ENCODE data around the gene EIF3L. TPM values are rescaled to one million over a fixed set of nuclear protein-coding genes. Genes with fewer than 3 reads are reported as not detected.

Gene EIF3L
- total and polyA plus RNA-seq, 2 experiments from 2014 or later, result 206 to 346 TPM

GRCh38 chr22:37809672-37810333 lies 39.4 kb upstream of the EIF3L start:
- peaks cover 14% of the 10 kb centered on the region for H3F3A ChIP-seq (ENCODE audit: insufficient read depth)
- H3K36me3 ChIP-seq (ENCODE audit: low read depth), result no peaks in the 10 kb centered on the region
- H3K27ac ChIP-seq, result no peak overlapping the region
- H4K20me1 ChIP-seq (ENCODE audit: insufficient read depth), result no peaks in the 10 kb centered on the region
- WGBS, 2 experiments (ENCODE audit: low coverage in 1 of 2, low lambda C conversion rate in 2 of 2, missing lambda C conversion rate in 2 of 2), result 75 to 77% methylated on average over 5 of the region's 5 CpGs
- peaks cover 20% of the 10 kb centered on the region; the same call in 1 of the 2 replicates for H3K79me2 ChIP-seq (ENCODE audit: insufficient read depth)
- no peak for TF ChIP-seq EZH2phosphoT487 (IDR thresholded peaks at IDR 0.05; ENCODE audit: insufficient read depth, low read depth)
- TF ChIP-seq EZH2 (IDR thresholded peaks at IDR 0.05; ENCODE audit: insufficient read depth, poor library complexity, severe bottlenecking), result no peak
- no peak overlapping the region for H3K4me3 ChIP-seq
- H3K9me3 ChIP-seq (ENCODE audit: low read depth), result no peaks in the 10 kb centered on the region
- H3K9ac ChIP-seq, result no peak overlapping the region
- no peak for DNase-seq
- no peaks in the 10 kb centered on the region for H3K27me3 ChIP-seq (replicated peaks; ENCODE audit: insufficient read depth)
- H2AFZ ChIP-seq, result no peak overlapping the region
- in situ Hi-C loops (cut with MboI), result no loop called here
- H3K4me2 ChIP-seq (ENCODE audit: unreplicated experiment), result no peak overlapping the region
- H3K4me1 ChIP-seq (ENCODE audit: insufficient read depth), result peaks cover 11% of the 10 kb centered on the region
- no peaks in the 10 kb centered on the region for H3K9me2 ChIP-seq (ENCODE audit: insufficient read depth)

- H2AFZ ChIP-seq, result no peak overlapping the region
- no peaks in the 10 kb centered on the region for H3K9me3 ChIP-seq (ENCODE audit: low read depth)
- H4K20me1 ChIP-seq (ENCODE audit: insufficient read depth), result no peaks in the 10 kb centered on the region
- H3K36me3 ChIP-seq (ENCODE audit: low read depth), result no peaks in the 10 kb centered on the region
- H3F3A ChIP-seq (ENCODE audit: insufficient read depth), result peaks cover under 1% of the 10 kb centered on the region; the same call in 1 of the 2 replicates
- H3K9me2 ChIP-seq (ENCODE audit: insufficient read depth), result no peaks in the 10 kb centered on the region
- no peak overlapping the region for H3K27ac ChIP-seq
- no peaks in the 10 kb centered on the region; the same call in 1 of the 2 replicates for H3K4me1 ChIP-seq (ENCODE audit: insufficient read depth)
- H3K9ac ChIP-seq, result no peak overlapping the region
- DNase-seq, result no peak
- H3K4me2 ChIP-seq (ENCODE audit: unreplicated experiment), result no peak overlapping the region
- in situ Hi-C loops (cut with MboI), result no loop called here
- TF ChIP-seq EZH2 (IDR thresholded peaks at IDR 0.05; ENCODE audit: insufficient read depth, poor library complexity, severe bottlenecking), result no peak
- TF ChIP-seq EZH2phosphoT487 (IDR thresholded peaks at IDR 0.05; ENCODE audit: insufficient read depth, low read depth), result no peak
- H3K27me3 ChIP-seq (replicated peaks; ENCODE audit: insufficient read depth), result no peaks in the 10 kb centered on the region
- H3K4me3 ChIP-seq, result no peak overlapping the region
- peaks cover 12% of the 10 kb centered on the region; the same call in 1 of the 2 replicates for H3K79me2 ChIP-seq (ENCODE audit: insufficient read depth)
- WGBS, 2 experiments (ENCODE audit: low coverage in 1 of 2, low lambda C conversion rate in 2 of 2, missing lambda C conversion rate in 2 of 2), result 98 to 100% methylated on average over 2 of the region's 2 CpGs
Observed at GRCh38 chr22:37811867-37812266, 37.4 kb upstream of the EIF3L start.

- H3K36me3 ChIP-seq (ENCODE audit: low read depth), result no peaks in the 10 kb centered on the region
- H3F3A ChIP-seq (ENCODE audit: insufficient read depth), result no peaks in the 10 kb centered on the region; the same call in 1 of the 2 replicates
- peaks cover 12% of the 10 kb centered on the region; the same call in 1 of the 2 replicates for H3K79me2 ChIP-seq (ENCODE audit: insufficient read depth)
- in situ Hi-C loops (cut with MboI), result no loop called here
- no peak overlapping the region for H3K4me2 ChIP-seq (ENCODE audit: unreplicated experiment)
- no peak for TF ChIP-seq EZH2phosphoT487 (IDR thresholded peaks at IDR 0.05; ENCODE audit: insufficient read depth, low read depth)
- TF ChIP-seq EZH2 (IDR thresholded peaks at IDR 0.05; ENCODE audit: insufficient read depth, poor library complexity, severe bottlenecking), result no peak
- H3K9ac ChIP-seq, result no peak overlapping the region
- 92 to 94% methylated on average over 25 to 27 of the region's 27 CpGs for WGBS, 2 experiments (ENCODE audit: low coverage in 1 of 2, low lambda C conversion rate in 2 of 2, missing lambda C conversion rate in 2 of 2)
- no peak overlapping the region for H3K4me3 ChIP-seq
- H3K4me1 ChIP-seq (ENCODE audit: insufficient read depth), result peaks cover 3% of the 10 kb centered on the region; the same call in 1 of the 2 replicates
- no peak overlapping the region for H3K27ac ChIP-seq
- no peak overlapping the region for H2AFZ ChIP-seq
- no peak for DNase-seq
- H3K9me2 ChIP-seq (ENCODE audit: insufficient read depth), result no peaks in the 10 kb centered on the region
- no peaks in the 10 kb centered on the region for H4K20me1 ChIP-seq (ENCODE audit: insufficient read depth)
- H3K27me3 ChIP-seq (replicated peaks; ENCODE audit: insufficient read depth), result no peaks in the 10 kb centered on the region
- no peaks in the 10 kb centered on the region for H3K9me3 ChIP-seq (ENCODE audit: low read depth)
Observed at GRCh38 chr22:37812869-37813678, 36.1 kb upstream of the EIF3L start.

- Histone ChIP-seq H3K4me3 (no peak overlapping the region), H3K9ac (no peak overlapping the region), H3K27ac (no peak overlapping the region), H3K79me2 (ENCODE audit: insufficient read depth) (no peaks in the 10 kb centered on the region), H3K36me3 (ENCODE audit: low read depth) (no peaks in the 10 kb centered on the region), H2AFZ (no peak overlapping the region), H3K9me2 (ENCODE audit: insufficient read depth) (no peaks in the 10 kb centered on the region), H3K4me2 (ENCODE audit: unreplicated experiment) (no peak overlapping the region), H3K27me3 (replicated peaks; ENCODE audit: insufficient read depth) (no peaks in the 10 kb centered on the region), H3K9me3 (ENCODE audit: low read depth) (no peaks in the 10 kb centered on the region), H3K4me1 (ENCODE audit: insufficient read depth) (0 out of 2 replicates have a peak, but pooled peaks cover 3% of the 10 kb centered on the region), H3F3A (ENCODE audit: insufficient read depth) (no peaks in the 10 kb centered on the region), H4K20me1 (ENCODE audit: insufficient read depth) (no peaks in the 10 kb centered on the region)
- no peak for DNase-seq
- 82 to 83% methylated on average over 11 to 12 of the region's 12 CpGs for WGBS, 2 experiments (ENCODE audit: low coverage in 1 of 2, low lambda C conversion rate in 2 of 2, missing lambda C conversion rate in 2 of 2)
- in situ Hi-C loops (cut with MboI), result no loop called here
- no peak for TF ChIP-seq EZH2phosphoT487 (IDR thresholded peaks at IDR 0.05; ENCODE audit: insufficient read depth, low read depth)
- no peak for TF ChIP-seq EZH2 (IDR thresholded peaks at IDR 0.05; ENCODE audit: insufficient read depth, poor library complexity, severe bottlenecking)
Observed at GRCh38 chr22:37815593-37815992, 33.6 kb upstream of the EIF3L start.

Data from GM23248 (cell line).